GM19239 (cell line): ENCODE results near the gene STXBP3.

Experiments used
- DNase-seq: peaks from one replicate; pipeline ENCODE4 v3.0.0; 2011; ENCODE audit warnings: low spot score; ENCODE audit not compliant: insufficient read length
- FAIRE-seq: peaks from 2 replicates; lab custom pipeline; 2011; peaks lifted over from hg19 to GRCh38; lab: Jason Lieb, UNC

STXBP3 gene

GRCh38 chr1:108792420-108792819 lies 45.9 kb downstream of the STXBP3 start:
- no peak for FAIRE-seq

GRCh38 chr1:108799001-108799400 lies 52.5 kb downstream of the STXBP3 start:
- no peak for FAIRE-seq
- no peak for DNase-seq

More at GRCh38 chr1:108792420-108792819, 45.9 kb downstream of the STXBP3 start:
- no peak for DNase-seq

DNA sequence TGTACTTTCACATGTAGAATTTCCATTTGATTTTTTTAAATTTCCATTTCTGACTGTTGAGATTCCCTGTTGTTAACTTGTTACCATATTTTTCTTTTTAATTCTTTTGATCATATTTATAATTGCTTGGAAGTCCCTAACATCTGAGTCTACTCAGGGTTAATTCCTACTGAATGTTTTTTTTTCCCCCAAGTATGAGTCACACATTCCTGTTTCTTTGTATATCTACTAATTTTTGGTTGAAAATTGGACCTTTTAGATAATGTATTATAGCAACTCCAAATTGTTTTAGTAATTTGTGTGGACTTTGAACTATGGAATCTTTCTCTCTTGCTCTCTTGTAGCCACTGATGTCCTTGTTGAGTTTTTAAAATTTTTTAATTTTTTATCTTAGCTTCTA lies 54.6 kb downstream of the STXBP3 start:
- FAIRE-seq (no peak), DNase-seq (no peak)

DNA sequence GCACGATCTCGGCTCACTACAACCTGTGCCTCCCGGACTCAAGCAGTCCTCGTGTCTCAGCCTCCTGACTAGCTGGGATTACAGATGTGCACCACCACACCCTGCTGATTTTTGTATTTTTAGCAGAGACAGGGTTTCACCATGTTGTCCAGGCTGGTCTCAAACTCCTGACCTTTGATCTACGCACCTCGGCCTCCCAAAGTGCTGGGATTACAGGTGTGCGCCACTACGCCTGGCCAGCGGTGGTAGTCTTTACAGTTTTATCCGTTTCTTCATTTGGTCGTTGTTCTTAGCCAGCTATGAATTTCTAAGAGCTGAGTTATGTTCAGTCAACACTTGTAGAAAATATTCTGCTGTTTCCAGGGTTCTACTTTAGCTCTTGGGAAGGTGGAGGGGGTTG lies 57.1 kb downstream of the STXBP3 start:
- DNase-seq = no peak
- FAIRE-seq = no peak

DNA sequence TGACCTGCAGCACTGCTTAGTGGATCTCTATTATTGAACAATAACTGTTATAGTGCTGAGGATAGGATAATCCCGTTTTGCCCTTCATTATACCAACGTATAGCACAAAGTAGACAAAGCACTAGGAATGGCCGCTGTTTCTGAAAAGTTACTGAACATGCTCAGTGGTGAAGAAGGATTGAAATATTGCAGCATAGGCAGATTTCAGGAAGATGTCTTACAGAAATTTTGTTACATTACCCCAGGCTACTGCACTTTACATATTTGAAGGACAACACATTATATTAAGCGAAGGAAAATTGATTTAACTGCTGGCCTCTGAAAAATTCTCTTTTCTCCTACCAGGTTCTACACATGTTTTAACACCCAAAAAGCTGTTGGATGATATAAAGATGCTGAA lies 62.0 kb downstream of the STXBP3 start:
- no peak for DNase-seq
- no peak for FAIRE-seq

DNA sequence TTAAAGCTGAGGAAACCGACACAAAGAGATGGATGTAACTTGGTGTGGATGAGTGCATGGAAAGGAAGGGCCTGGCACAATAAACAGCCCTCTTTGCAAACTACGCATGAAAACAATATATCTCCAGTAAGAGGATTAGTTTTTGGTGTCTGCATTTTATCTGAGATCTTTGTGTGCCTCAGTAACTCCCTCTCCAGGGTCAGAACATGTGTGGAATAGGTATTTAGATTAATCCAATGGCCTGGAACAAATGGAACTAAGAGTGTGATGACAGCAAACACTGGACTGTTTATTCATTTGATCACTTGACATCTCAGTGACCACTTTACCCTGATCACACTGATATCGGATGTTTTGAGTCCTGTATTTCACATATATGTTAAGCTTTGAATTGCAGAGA lies 65.1 kb downstream of the STXBP3 start:
- FAIRE-seq = no peak

GRCh38 chr1:108813326-108813725 lies 66.9 kb downstream of the STXBP3 start:
- DNase-seq (no peak), FAIRE-seq (no peak)

More for the DNA sequence above, 65.1 kb downstream of the STXBP3 start:
- no peak for DNase-seq

- FAIRE-seq (no peak), DNase-seq (no peak)
These were observed 68.1 kb downstream of the STXBP3 start for GRCh38 chr1:108814343-108815125.

- no peak for FAIRE-seq
- no peak for DNase-seq
These were observed 69.1 kb downstream of the STXBP3 start for GRCh38 chr1:108815566-108815965.

GRCh38 chr1:108816049-108816893 lies 69.8 kb downstream of the STXBP3 start:
- FAIRE-seq = no peak
- DNase-seq = no peak

- FAIRE-seq = no peak
- no peak for DNase-seq
These were observed 70.5 kb downstream of the STXBP3 start for GRCh38 chr1:108817016-108817415.

DNA sequence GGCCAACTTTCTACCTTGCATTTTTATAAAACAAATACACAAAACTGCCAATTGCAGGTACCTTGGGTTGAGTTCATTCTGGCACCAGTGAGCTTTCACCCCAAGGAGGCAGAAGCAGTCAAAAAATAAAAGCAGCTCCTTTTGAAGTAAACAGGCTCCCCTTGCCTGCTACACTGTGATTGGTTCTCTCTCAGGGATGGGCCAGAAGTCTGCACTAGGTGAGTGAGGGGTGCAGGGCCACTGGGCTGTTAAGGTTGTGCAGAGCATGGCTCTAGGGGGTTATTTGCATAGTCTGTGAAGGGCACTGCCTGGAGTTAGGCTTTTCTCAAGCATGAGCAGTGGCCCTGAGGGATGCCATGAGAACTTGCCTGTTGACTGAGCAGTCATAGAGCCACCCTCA lies 71.3 kb downstream of the STXBP3 start:
- no peak for FAIRE-seq
- DNase-seq = no peak

- FAIRE-seq (no peak), DNase-seq (no peak)
These were observed 73.4 kb downstream of the STXBP3 start for GRCh38 chr1:108819878-108820277.

DNA sequence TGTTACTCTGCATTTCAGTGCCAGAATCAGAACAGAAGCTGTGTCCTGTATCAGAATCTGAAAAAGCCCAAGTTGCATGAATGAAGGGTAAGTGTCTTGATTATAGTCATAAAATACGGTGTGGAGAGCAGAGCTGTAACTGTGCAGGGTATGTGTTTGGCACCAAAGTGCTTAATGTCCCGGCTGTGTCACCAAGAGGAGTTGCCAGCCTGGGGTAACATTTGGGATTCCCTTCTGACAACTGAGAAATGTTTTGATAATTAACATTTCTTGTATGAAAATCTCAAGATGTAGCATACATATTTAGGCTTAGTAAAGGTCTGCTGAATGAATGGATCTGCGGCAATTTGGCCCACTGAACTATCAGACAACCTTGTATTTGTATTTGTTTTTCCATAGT lies 77.2 kb downstream of the STXBP3 start:
- FAIRE-seq (no peak), DNase-seq (no peak)

DNA sequence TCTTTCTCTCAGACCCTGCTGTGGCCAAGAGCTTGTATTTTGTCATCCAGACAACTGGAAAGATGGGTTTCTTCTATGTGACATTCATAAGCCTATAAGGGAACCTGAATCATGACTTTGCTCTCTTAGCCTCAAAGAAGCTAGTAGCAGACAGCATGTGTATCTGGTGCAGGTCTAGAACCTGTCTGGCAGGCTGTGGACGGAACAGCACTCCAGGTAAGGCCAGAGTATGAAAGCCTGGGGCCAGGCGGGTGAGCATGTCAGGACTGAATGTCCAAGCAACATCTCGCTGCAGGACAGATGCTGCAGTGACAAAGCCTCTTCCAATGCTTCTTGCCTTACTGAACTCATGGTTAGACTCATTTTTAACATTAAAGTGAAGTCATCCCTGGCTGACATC lies 77.6 kb downstream of the STXBP3 start:
- no peak for DNase-seq
- FAIRE-seq = no peak

DNA sequence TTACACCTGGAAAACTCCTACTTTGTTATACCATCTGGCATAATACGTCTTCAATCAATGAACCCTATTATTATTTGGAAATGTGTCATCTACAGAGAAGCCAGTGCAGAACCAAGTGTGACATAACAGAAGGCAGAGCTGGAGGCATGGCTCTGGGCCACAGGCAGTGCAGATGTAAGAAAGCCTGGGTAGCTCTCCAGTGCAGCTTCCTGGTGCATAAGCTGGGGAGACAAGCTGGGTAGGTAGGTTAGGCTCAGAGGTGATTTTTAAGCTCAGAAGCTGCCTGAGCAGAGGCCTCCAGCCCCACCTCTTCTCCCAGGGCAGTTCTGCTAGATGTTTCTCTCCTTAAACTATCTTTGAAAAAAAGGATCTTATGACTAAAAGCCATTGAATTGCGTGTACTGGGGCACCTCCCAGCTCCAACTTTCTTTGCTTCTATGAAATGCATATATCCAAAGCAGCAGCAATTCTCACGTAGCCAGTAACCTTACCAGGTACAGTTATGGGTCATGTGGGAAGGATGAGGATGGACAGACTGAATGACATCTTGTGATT lies 79.7 kb downstream of the STXBP3 start:
- no peak for DNase-seq
- no peak for FAIRE-seq

GRCh38 chr1:108828074-108828961 lies 81.8 kb downstream of the STXBP3 start:
- peak; percentile 78 for FAIRE-seq

DNA sequence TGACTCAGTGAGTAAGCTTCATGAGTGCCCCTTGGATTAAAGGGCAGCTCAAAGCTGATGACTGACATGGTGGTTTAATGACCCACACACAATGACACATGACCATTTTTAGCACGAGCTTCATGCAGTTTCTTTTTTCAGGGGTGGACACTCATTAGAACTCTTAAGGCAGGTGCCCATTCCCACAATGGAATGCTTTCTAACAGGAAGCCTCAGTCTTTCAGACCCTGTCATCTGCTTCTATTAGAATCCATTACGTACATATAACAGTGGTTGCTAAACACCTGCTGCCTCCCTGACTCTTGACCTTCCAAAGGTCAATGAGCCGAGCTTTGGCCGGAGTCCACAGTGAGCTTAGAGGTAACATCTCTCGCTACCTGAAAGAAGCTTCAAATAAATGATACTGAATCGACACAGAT lies 83.0 kb downstream of the STXBP3 start:
- FAIRE-seq (no peak), DNase-seq (no peak)

More at GRCh38 chr1:108828074-108828961, 81.8 kb downstream of the STXBP3 start:
- DNase-seq = peak; percentile 74

DNA sequence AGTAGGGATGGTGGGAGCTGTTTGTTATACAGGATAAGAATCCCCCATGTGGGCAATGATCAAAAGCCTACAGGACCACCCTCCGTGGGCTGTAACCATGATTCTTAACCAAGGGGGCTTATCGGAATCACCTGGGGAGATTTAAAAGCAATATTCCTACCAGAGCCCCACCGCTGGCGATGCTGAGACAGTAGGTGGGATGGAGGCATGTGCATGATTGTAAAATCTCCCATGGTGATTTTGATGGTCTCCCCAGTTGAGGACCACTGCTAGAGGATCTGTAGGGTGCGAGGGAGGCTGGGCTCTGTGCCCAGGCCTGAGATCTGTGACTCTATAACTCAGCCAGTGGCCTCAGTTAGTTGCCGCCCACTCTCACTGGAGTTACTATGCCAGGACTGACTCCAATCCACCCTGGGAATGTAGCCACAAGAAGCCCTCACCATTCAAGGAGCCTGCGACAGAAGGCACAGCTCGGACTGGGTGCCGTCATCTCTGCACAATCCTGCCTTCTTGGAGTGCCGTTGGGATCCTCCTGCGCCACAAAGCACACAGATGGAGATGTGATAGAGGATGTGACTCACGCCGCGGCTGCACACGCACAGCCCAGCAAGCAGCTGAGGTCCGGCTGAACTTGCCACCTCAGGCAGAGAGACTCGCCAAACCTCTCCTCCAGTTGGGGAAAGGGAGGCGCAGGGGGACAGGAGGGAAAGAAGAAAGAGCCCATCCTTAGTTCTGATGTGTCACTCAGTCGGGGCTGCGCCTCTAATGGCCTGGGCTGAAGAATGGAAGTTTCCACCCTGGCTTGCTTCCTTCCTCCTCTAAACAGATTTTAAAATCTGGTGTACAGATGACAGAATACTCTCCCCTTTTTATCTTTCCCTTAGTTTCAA lies 83.9 kb downstream of the STXBP3 start:
- no peak for DNase-seq

More for the DNA sequence above, 83.9 kb downstream of the STXBP3 start:
- no peak for FAIRE-seq
